GM12801 (cell line): Measurements from ENCODE around the gene INPP5D.

Experiments used
- CTCF ChIP-seq: IDR thresholded peaks from one replicate; pipeline ENCODE4 v1.5.1; 2011; ENCODE audit warnings: control low read depth; ENCODE audit not compliant: insufficient read length; ENCODE audit errors: extremely low read depth

The INPP5D gene

GRCh38 chr2:233147136-233147828 is 87.1 kb downstream of the INPP5D start:
- TF ChIP-seq CTCF: no peak

GRCh38 chr2:233147829-233148167 is 87.7 kb downstream of the INPP5D start:
- TF ChIP-seq CTCF: no peak

GRCh38 chr2:233148354-233148753 is 88.2 kb downstream of the INPP5D start:
- no peak for TF ChIP-seq CTCF

- TF ChIP-seq CTCF: no peak
Observed at GRCh38 chr2:233152541-233152940, 92.4 kb downstream of the INPP5D start.

GRCh38 chr2:233153146-233153798 is 93.1 kb downstream of the INPP5D start:
- TF ChIP-seq CTCF: no peak

GRCh38 chr2:233156001-233156400 is 95.9 kb downstream of the INPP5D start:
- no peak for TF ChIP-seq CTCF

- TF ChIP-seq CTCF: no peak
Observed at GRCh38 chr2:233161730-233162129, 101.6 kb downstream of the INPP5D start.
